Measurements from ENCODE around the gene ZNF236.

ZNF236 gene

DNA sequence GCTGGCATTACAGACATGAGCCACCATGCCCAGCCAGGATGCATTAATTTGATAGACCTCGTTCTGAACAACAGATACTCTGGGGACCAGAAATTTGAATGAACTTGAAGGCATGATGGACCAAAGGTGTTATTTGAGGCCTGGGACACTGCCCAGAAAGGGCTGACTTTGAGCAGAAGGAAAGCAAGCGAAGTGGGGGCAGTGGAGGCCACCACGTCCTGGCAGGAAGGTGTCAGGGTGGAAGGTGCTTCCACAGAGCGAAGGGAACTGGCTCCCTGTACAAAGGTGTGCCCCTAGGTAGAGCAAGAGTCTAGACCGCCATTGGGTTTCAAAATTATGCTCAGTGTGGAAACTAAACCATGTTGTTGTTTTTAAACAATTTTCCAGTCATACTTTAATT, 23.9 kb downstream of the ZNF236 start:
- peaks cover 2% of the 10 kb centered on the region for H3K4me1 ChIP-seq (ENCODE audit: insufficient read depth, insufficient read length)
- no peak for DNase-seq (ENCODE audit: low read depth, low spot score)
- no peaks in the 10 kb centered on the region for H3K9me3 ChIP-seq (ENCODE audit: insufficient read depth, low read length)
- H3K9ac ChIP-seq (ENCODE audit: insufficient read length, low read depth) = no peak overlapping the region
- TF ChIP-seq YY1 (IDR thresholded peaks at IDR 0.05; ENCODE audit: insufficient read depth, insufficient read length) (no peak), SUZ12 (IDR thresholded peaks at IDR 0.05; ENCODE audit: extremely low read depth, insufficient read depth, insufficient read length) (no peak), ZNF274 (IDR thresholded peaks at IDR 0.05; ENCODE audit: low read depth, low read length) (no peak)
- no peak overlapping the region for H3K4me3 ChIP-seq (ENCODE audit: insufficient read length, low read depth)
- H3K27me3 ChIP-seq (ENCODE audit: insufficient read depth, insufficient read length) = no peaks in the 10 kb centered on the region
- H3K36me3 ChIP-seq (ENCODE audit: insufficient read depth, insufficient read length, low read length) = no peaks in the 10 kb centered on the region

GRCh38 chr18:76847916-76848315, 25.6 kb downstream of the ZNF236 start:
- peak; percentile 8 for DNase-seq (ENCODE audit: low read depth, low spot score)

DNA sequence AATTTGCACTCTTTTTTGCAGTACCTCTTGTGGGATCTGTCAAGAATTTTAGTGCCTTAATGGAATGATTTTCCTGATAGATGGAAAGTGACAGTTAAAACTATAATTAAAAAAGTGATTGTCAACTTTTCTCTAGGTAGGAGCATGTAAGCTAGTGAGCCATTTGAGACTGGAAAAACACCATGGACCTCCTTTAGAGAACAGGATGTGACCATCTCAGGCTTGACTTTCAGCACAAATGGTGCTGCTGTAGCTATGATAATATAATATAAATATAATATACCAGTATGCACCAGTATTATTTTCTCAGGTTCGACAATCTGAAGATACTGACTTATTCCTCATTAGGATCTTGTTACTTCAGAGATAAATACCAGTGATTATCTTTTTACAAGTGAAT, 27.8 kb downstream of the ZNF236 start:
- Histone ChIP-seq H3K4me3 (ENCODE audit: insufficient read length, low read depth) (no peak overlapping the region), H3K9me3 (ENCODE audit: insufficient read depth, low read length) (no peaks in the 10 kb centered on the region), H3K9ac (ENCODE audit: insufficient read length, low read depth) (no peak overlapping the region), H3K27me3 (ENCODE audit: insufficient read depth, insufficient read length) (no peaks in the 10 kb centered on the region), H3K36me3 (ENCODE audit: insufficient read depth, insufficient read length, low read length) (peaks cover 14% of the 10 kb centered on the region), H3K4me1 (ENCODE audit: insufficient read depth, insufficient read length) (peaks cover 2% of the 10 kb centered on the region)
- TF ChIP-seq SUZ12 (IDR thresholded peaks at IDR 0.05; ENCODE audit: extremely low read depth, insufficient read depth, insufficient read length) = no peak
- TF ChIP-seq ZNF274 (IDR thresholded peaks at IDR 0.05; ENCODE audit: low read depth, low read length) = no peak
- no peak for TF ChIP-seq YY1 (IDR thresholded peaks at IDR 0.05; ENCODE audit: insufficient read depth, insufficient read length)
- DNase-seq (ENCODE audit: low read depth, low spot score) = no peak

More at GRCh38 chr18:76847916-76848315, 25.6 kb downstream of the ZNF236 start:
- H3K9me3 ChIP-seq (ENCODE audit: insufficient read depth, low read length) = no peaks in the 10 kb centered on the region
- H3K4me3 ChIP-seq (ENCODE audit: insufficient read length, low read depth) = no peak overlapping the region
- H3K36me3 ChIP-seq (ENCODE audit: insufficient read depth, insufficient read length, low read length) = peaks cover 14% of the 10 kb centered on the region
- no peak overlapping the region for H3K9ac ChIP-seq (ENCODE audit: insufficient read length, low read depth)
- no peak for TF ChIP-seq ZNF274 (IDR thresholded peaks at IDR 0.05; ENCODE audit: low read depth, low read length)
- no peak for TF ChIP-seq SUZ12 (IDR thresholded peaks at IDR 0.05; ENCODE audit: extremely low read depth, insufficient read depth, insufficient read length)
- TF ChIP-seq YY1 (IDR thresholded peaks at IDR 0.05; ENCODE audit: insufficient read depth, insufficient read length) = no peak
- no peaks in the 10 kb centered on the region for H3K27me3 ChIP-seq (ENCODE audit: insufficient read depth, insufficient read length)
- peaks cover 2% of the 10 kb centered on the region for H3K4me1 ChIP-seq (ENCODE audit: insufficient read depth, insufficient read length)

DNA sequence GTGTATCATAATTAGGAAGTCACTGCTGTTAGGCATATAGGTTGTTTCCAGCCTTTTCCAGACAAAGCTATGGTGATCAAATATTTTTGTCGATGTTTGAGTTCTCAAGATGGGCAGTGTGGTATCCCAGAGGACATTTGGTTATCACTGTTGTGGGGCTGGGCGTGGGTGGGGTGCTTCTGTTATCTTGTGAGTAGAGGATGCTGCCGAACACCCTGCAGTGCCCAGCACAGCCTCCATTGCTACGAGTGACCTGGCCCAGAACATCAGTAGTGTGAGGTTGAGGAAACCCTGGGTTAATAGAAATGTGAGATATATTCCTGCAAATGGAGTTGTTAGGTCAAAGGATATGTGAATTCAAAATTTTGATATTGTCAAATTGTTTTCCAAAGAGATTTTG, 33.2 kb downstream of the ZNF236 start:
- no peaks in the 10 kb centered on the region for H3K9me3 ChIP-seq (ENCODE audit: insufficient read depth, low read length)
- no peak overlapping the region for H3K9ac ChIP-seq (ENCODE audit: insufficient read length, low read depth)
- no peak for TF ChIP-seq ZNF274 (IDR thresholded peaks at IDR 0.05; ENCODE audit: low read depth, low read length)
- TF ChIP-seq SUZ12 (IDR thresholded peaks at IDR 0.05; ENCODE audit: extremely low read depth, insufficient read depth, insufficient read length) = no peak
- TF ChIP-seq YY1 (IDR thresholded peaks at IDR 0.05; ENCODE audit: insufficient read depth, insufficient read length) = no peak
- peaks cover 23% of the 10 kb centered on the region for H3K36me3 ChIP-seq (ENCODE audit: insufficient read depth, insufficient read length, low read length)
- H3K27me3 ChIP-seq (ENCODE audit: insufficient read depth, insufficient read length) = no peaks in the 10 kb centered on the region
- H3K4me1 ChIP-seq (ENCODE audit: insufficient read depth, insufficient read length) = no peaks in the 10 kb centered on the region
- DNase-seq (ENCODE audit: low read depth, low spot score) = no peak
- no peak overlapping the region for H3K4me3 ChIP-seq (ENCODE audit: insufficient read length, low read depth)

DNA sequence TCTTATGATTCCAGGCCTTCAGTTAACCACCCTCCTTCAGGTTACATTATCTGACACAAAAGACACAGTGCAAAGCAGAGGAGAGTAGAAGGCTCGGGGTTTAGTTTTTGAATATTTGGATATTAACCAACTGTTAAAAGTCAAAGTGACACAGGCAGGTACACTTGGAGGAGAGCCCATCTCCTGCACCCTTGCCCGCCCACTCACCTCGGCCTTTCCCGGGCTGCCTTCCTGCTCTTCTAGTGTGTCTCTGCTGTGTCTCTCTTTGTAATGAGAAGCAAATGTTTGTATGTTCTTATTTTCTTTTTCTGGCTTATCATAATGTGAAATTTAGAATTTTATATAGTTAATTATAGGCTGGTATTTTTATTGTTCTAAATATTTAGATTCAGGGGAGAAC, 35.1 kb downstream of the ZNF236 start:
- no peaks in the 10 kb centered on the region for H3K4me1 ChIP-seq (ENCODE audit: insufficient read depth, insufficient read length)
- H3K4me3 ChIP-seq (ENCODE audit: insufficient read length, low read depth) = no peak overlapping the region
- H3K9me3 ChIP-seq (ENCODE audit: insufficient read depth, low read length) = no peaks in the 10 kb centered on the region
- H3K36me3 ChIP-seq (ENCODE audit: insufficient read depth, insufficient read length, low read length) = peaks cover 25% of the 10 kb centered on the region
- H3K9ac ChIP-seq (ENCODE audit: insufficient read length, low read depth) = no peak overlapping the region
- H3K27me3 ChIP-seq (ENCODE audit: insufficient read depth, insufficient read length) = no peaks in the 10 kb centered on the region
- DNase-seq (ENCODE audit: low read depth, low spot score) = no peak
- TF ChIP-seq YY1 (IDR thresholded peaks at IDR 0.05; ENCODE audit: insufficient read depth, insufficient read length) = no peak
- TF ChIP-seq ZNF274 (IDR thresholded peaks at IDR 0.05; ENCODE audit: low read depth, low read length) = no peak
- TF ChIP-seq SUZ12 (IDR thresholded peaks at IDR 0.05; ENCODE audit: extremely low read depth, insufficient read depth, insufficient read length) = no peak

GRCh38 chr18:76859474-76860339, 37.4 kb downstream of the ZNF236 start:
- no peak for DNase-seq (ENCODE audit: low read depth, low spot score)
- Histone ChIP-seq H3K4me3 (ENCODE audit: insufficient read length, low read depth) (no peak overlapping the region), H3K27me3 (ENCODE audit: insufficient read depth, insufficient read length) (no peaks in the 10 kb centered on the region), H3K36me3 (ENCODE audit: insufficient read depth, insufficient read length, low read length) (peaks cover 26% of the 10 kb centered on the region), H3K4me1 (ENCODE audit: insufficient read depth, insufficient read length) (no peaks in the 10 kb centered on the region), H3K9me3 (ENCODE audit: insufficient read depth, low read length) (no peaks in the 10 kb centered on the region), H3K9ac (ENCODE audit: insufficient read length, low read depth) (no peak overlapping the region)
- TF ChIP-seq ZNF274 (IDR thresholded peaks at IDR 0.05; ENCODE audit: low read depth, low read length) (no peak), SUZ12 (IDR thresholded peaks at IDR 0.05; ENCODE audit: extremely low read depth, insufficient read depth, insufficient read length) (no peak), YY1 (IDR thresholded peaks at IDR 0.05; ENCODE audit: insufficient read depth, insufficient read length) (no peak)

GRCh38 chr18:76860411-76860810, 38.1 kb downstream of the ZNF236 start:
- Histone ChIP-seq H3K4me1 (ENCODE audit: insufficient read depth, insufficient read length) (no peaks in the 10 kb centered on the region), H3K9ac (ENCODE audit: insufficient read length, low read depth) (no peak overlapping the region), H3K27me3 (ENCODE audit: insufficient read depth, insufficient read length) (no peaks in the 10 kb centered on the region), H3K36me3 (ENCODE audit: insufficient read depth, insufficient read length, low read length) (peaks cover 26% of the 10 kb centered on the region), H3K9me3 (ENCODE audit: insufficient read depth, low read length) (no peaks in the 10 kb centered on the region), H3K4me3 (ENCODE audit: insufficient read length, low read depth) (no peak overlapping the region)
- no peak for TF ChIP-seq SUZ12 (IDR thresholded peaks at IDR 0.05; ENCODE audit: extremely low read depth, insufficient read depth, insufficient read length)
- no peak for TF ChIP-seq ZNF274 (IDR thresholded peaks at IDR 0.05; ENCODE audit: low read depth, low read length)
- TF ChIP-seq YY1 (IDR thresholded peaks at IDR 0.05; ENCODE audit: insufficient read depth, insufficient read length) = no peak
- no peak for DNase-seq (ENCODE audit: low read depth, low spot score)

Measured in NT2/D1 (cell line).